ENCODE data around the gene SPACA1. TPM values are rescaled to one million over a fixed set of nuclear protein-coding genes. Genes with fewer than 3 reads are reported as not detected.
"Not testable (repeated sequence)": the region's sequence is repeated elsewhere in the genome, so short reads cannot be mapped to it uniquely, and the experiment has no call there.

The SPACA1 gene
- not detected for polyA plus RNA-seq (ENCODE audit: low read depth in 6 of 6)

- Mint-ChIP-seq H3K36me3 (no peaks in the 10 kb centered on the region), H3K4me1 (no peaks in the 10 kb centered on the region), H3K9me3 (peaks cover 0 to 15% (median 6%) of the 10 kb centered on the region in 7 donors), H3K27me3 (peaks cover 13 to 41% (median 34%) of the 10 kb centered on the region in 3 donors), H3K4me3 (peak within 1 kb of the TSS in 1 of 8 donors; percentile 17), H3K27ac (no peak within 1 kb of the TSS)
- ATAC-seq (ENCODE audit: low read depth in 2 of 2) (no peak), DNase-seq (no peak)
Observed at GRCh38 chr6:88047510-88048150, at the start of gene SPACA1. Gene SPACA1 (plus strand): TSS chr6:88047841. CDS start chr6:88047906, 65 bp downstream.

GRCh38 chr6:88000713-88001112 is 46.9 kb upstream of the SPACA1 start:
- Mint-ChIP-seq H3K9me3 (peaks cover 0 to 5% (median 0%) of the 10 kb centered on the region in 7 donors), H3K27ac (no peak overlapping the region), H3K36me3 (no peaks in the 10 kb centered on the region), H3K4me1 (no peaks in the 10 kb centered on the region), H3K27me3 (peaks cover 8 to 14% (median 10%) of the 10 kb centered on the region in 3 donors), H3K4me3 (no peak overlapping the region)
- DNase-seq: no peak
- no peak for ATAC-seq (ENCODE audit: low read depth in 2 of 2)

GRCh38 chr6:88001279-88001678 is 46.4 kb upstream of the SPACA1 start:
- H3K9me3 Mint-ChIP-seq; H3K4me1 Mint-ChIP-seq; H3K4me3 Mint-ChIP-seq; ATAC-seq (ENCODE audit: low read depth in 2 of 2); H3K27ac Mint-ChIP-seq; H3K36me3 Mint-ChIP-seq; DNase-seq: not testable (repeated sequence)
- peaks cover 8 to 14% (median 10%) of the 10 kb centered on the region in 3 donors for H3K27me3 Mint-ChIP-seq

GRCh38 chr6:88004707-88005106 is 42.9 kb upstream of the SPACA1 start:
- Mint-ChIP-seq H3K27ac (peak overlapping the region in 1 of 6 donors; percentile 8), H3K4me3 (peak overlapping the region in 1 of 8 donors; percentile 23), H3K9me3 (peaks cover 0 to 5% (median 0%) of the 10 kb centered on the region in 7 donors), H3K4me1 (peaks cover 4 to 10% (median 5%) of the 10 kb centered on the region in 3 donors), H3K36me3 (no peaks in the 10 kb centered on the region), H3K27me3 (peaks cover 8 to 24% (median 23%) of the 10 kb centered on the region in 3 donors)
- DNase-seq (no peak), ATAC-seq (ENCODE audit: low read depth in 2 of 2) (no peak)

- Mint-ChIP-seq H3K4me1 (peaks cover 4 to 10% (median 5%) of the 10 kb centered on the region in 3 donors), H3K4me3 (no peak overlapping the region), H3K27me3 (peaks cover 8 to 23% (median 19%) of the 10 kb centered on the region in 3 donors), H3K9me3 (peaks cover 0 to 5% (median 0%) of the 10 kb centered on the region in 7 donors), H3K27ac (no peak overlapping the region), H3K36me3 (no peaks in the 10 kb centered on the region)
- ATAC-seq (ENCODE audit: low read depth in 2 of 2) (no peak), DNase-seq (no peak)
Observed at GRCh38 chr6:88006557-88006956, 41.1 kb upstream of the SPACA1 start.

- peaks cover 0 to 8% (median 0%) of the 10 kb centered on the region in 7 donors for H3K9me3 Mint-ChIP-seq
- H3K4me1 Mint-ChIP-seq: peaks cover 14 to 20% (median 18%) of the 10 kb centered on the region in 3 donors
- no peak for ATAC-seq (ENCODE audit: low read depth in 2 of 2)
- peaks cover 8 to 23% (median 19%) of the 10 kb centered on the region in 3 donors for H3K27me3 Mint-ChIP-seq
- H3K4me3 Mint-ChIP-seq: peak overlapping the region in 1 of 8 donors; percentile 27
- H3K36me3 Mint-ChIP-seq: no peaks in the 10 kb centered on the region
- H3K27ac Mint-ChIP-seq: peak overlapping the region in 1 of 6 donors; percentile 1
- no peak for DNase-seq
Observed at GRCh38 chr6:88008411-88008810, 39.2 kb upstream of the SPACA1 start.

- no peak for ATAC-seq (ENCODE audit: low read depth in 2 of 2)
- no peak overlapping the region for H3K4me3 Mint-ChIP-seq
Observed at GRCh38 chr6:88008831-88009231, 38.8 kb upstream of the SPACA1 start.

GRCh38 chr6:88013015-88013414 is 34.6 kb upstream of the SPACA1 start:
- peak; percentile 59 to 63 for ATAC-seq (ENCODE audit: low read depth in 2 of 2)
- Mint-ChIP-seq H3K4me1 (peaks cover 13 to 21% (median 17%) of the 10 kb centered on the region in 3 donors), H3K27ac (peak overlapping the region in 4 of 6 donors; percentile 5 to 79 (median 47)), H3K36me3 (no peaks in the 10 kb centered on the region), H3K27me3 (peaks cover 0 to 9% (median 8%) of the 10 kb centered on the region in 3 donors), H3K9me3 (peaks cover 0 to 7% (median 2%) of the 10 kb centered on the region in 7 donors), H3K4me3 (peak overlapping the region in 5 of 8 donors; percentile 1 to 73 (median 32))
- DNase-seq: peak; percentile 4

More at GRCh38 chr6:88008831-88009231, 38.8 kb upstream of the SPACA1 start:
- no peak overlapping the region for H3K27ac Mint-ChIP-seq
- H3K4me1 Mint-ChIP-seq: peaks cover 15 to 23% (median 18%) of the 10 kb centered on the region in 3 donors
- H3K9me3 Mint-ChIP-seq: peaks cover 0 to 8% (median 0%) of the 10 kb centered on the region in 7 donors
- no peaks in the 10 kb centered on the region for H3K36me3 Mint-ChIP-seq
- H3K27me3 Mint-ChIP-seq: peaks cover 8 to 23% (median 19%) of the 10 kb centered on the region in 3 donors
- no peak for DNase-seq

GRCh38 chr6:88013554-88013953 is 34.1 kb upstream of the SPACA1 start:
- peak overlapping the region in 2 of 6 donors; percentile 15 to 79 for H3K27ac Mint-ChIP-seq
- peaks cover 10 to 15% (median 14%) of the 10 kb centered on the region in 3 donors for H3K4me1 Mint-ChIP-seq
- peaks cover 0 to 7% (median 2%) of the 10 kb centered on the region in 7 donors for H3K9me3 Mint-ChIP-seq
- H3K27me3 Mint-ChIP-seq: peaks cover 0 to 4% (median 3%) of the 10 kb centered on the region in 3 donors
- no peaks in the 10 kb centered on the region for H3K36me3 Mint-ChIP-seq
- H3K4me3 Mint-ChIP-seq: no peak overlapping the region
- DNase-seq (no peak), ATAC-seq (ENCODE audit: low read depth in 2 of 2) (no peak)

- Mint-ChIP-seq H3K4me1 (no peaks in the 10 kb centered on the region), H3K36me3 (no peaks in the 10 kb centered on the region), H3K9me3 (peaks cover 0 to 4% (median 0%) of the 10 kb centered on the region in 7 donors), H3K4me3 (no peak overlapping the region), H3K27me3 (no peaks in the 10 kb centered on the region), H3K27ac (no peak overlapping the region)
- DNase-seq (no peak), ATAC-seq (ENCODE audit: low read depth in 2 of 2) (no peak)
Observed at GRCh38 chr6:88020439-88020838, 27.2 kb upstream of the SPACA1 start.

- peaks cover 6 to 26% (median 18%) of the 10 kb centered on the region in 7 donors for H3K9me3 Mint-ChIP-seq
- H3K36me3 Mint-ChIP-seq: peaks cover 10 to 17% of the 10 kb centered on the region in 2 donors
- H3K4me1 Mint-ChIP-seq: no peaks in the 10 kb centered on the region
- no peak for DNase-seq
- H3K27ac Mint-ChIP-seq: no peak overlapping the region
- no peak overlapping the region for H3K4me3 Mint-ChIP-seq
- no peaks in the 10 kb centered on the region for H3K27me3 Mint-ChIP-seq
- ATAC-seq (ENCODE audit: low read depth in 2 of 2): no peak
Observed at GRCh38 chr6:88024696-88025095, 22.9 kb upstream of the SPACA1 start.

GRCh38 chr6:88031550-88031949 is 16.1 kb upstream of the SPACA1 start:
- ATAC-seq (ENCODE audit: low read depth in 2 of 2) (no peak), DNase-seq (no peak)
- no peaks in the 10 kb centered on the region for H3K4me1 Mint-ChIP-seq
- no peak overlapping the region for H3K27ac Mint-ChIP-seq
- peaks cover 32 to 87% (median 69%) of the 10 kb centered on the region in 7 donors for H3K9me3 Mint-ChIP-seq
- peaks cover 33 to 64% of the 10 kb centered on the region in 2 donors for H3K36me3 Mint-ChIP-seq
- H3K4me3 Mint-ChIP-seq: no peak overlapping the region
- peaks cover 0 to 8% (median 7%) of the 10 kb centered on the region in 3 donors for H3K27me3 Mint-ChIP-seq

- Mint-ChIP-seq H3K9me3 (peaks cover 0 to 15% (median 8%) of the 10 kb centered on the region in 7 donors), H3K36me3 (no peaks in the 10 kb centered on the region), H3K4me1 (no peaks in the 10 kb centered on the region), H3K4me3 (no peak overlapping the region), H3K27ac (peak overlapping the region in 1 of 6 donors; percentile 40), H3K27me3 (peaks cover 13 to 41% (median 31%) of the 10 kb centered on the region in 3 donors)
- ATAC-seq (ENCODE audit: low read depth in 2 of 2) (no peak), DNase-seq (no peak)
Observed at GRCh38 chr6:88044530-88044929, 3.1 kb upstream of the SPACA1 start.
